MCF 10A (cell line): ENCODE data around the gene CPED1. TPM values are rescaled to one million over a fixed set of nuclear protein-coding genes. Genes with fewer than 3 reads are reported as not detected.
"Not testable (repeated sequence)": the region's sequence is repeated elsewhere in the genome, so short reads cannot be mapped to it uniquely, and the experiment has no call there.

ENCODE experiments used
- BruUV-seq: library from RNA; stranded (reverse); fragments of 400-500 nt; replicated peaks from 2 replicates; lab custom pipeline; 2021; lab: Mats Ljungman, UMichigan
- CTCF ChIA-PET: fragments of 300-600 bp; sonication (Branson Sonifier 250); formaldehyde crosslinking; extraction: SDS; loops from one replicate; lab custom pipeline; 2021; ENCODE audit warnings: antibody characterized with exemption, inconsistent platforms; lab: Yijun Ruan, JAX
- POLR2A ChIA-PET: fragments of 300-600, 350-650 bp; sonication (Branson Sonifier 250); formaldehyde crosslinking; extraction: SDS; loops from one replicate; lab custom pipeline; 2020; ENCODE audit warnings: antibody characterized with exemption, inconsistent platforms; lab: Yijun Ruan, JAX
- DNase-seq: peaks from one replicate; pipeline ENCODE4 v3.0.0-alpha.2; 2018; ENCODE audit not compliant: unreplicated experiment
- H3K27ac Mint-ChIP-seq: one replicate; pipeline ENCODE4 v1.8.0; 2022; ENCODE audit warnings: mild to moderate bottlenecking, low read depth, mixed read lengths; ENCODE audit not compliant: unreplicated experiment
- H3K27me3 Mint-ChIP-seq: one replicate; pipeline ENCODE4 v1.8.0; 2022; ENCODE audit warnings: mixed read lengths; ENCODE audit not compliant: insufficient read depth, unreplicated experiment
- H3K36me3 Mint-ChIP-seq: one replicate; pipeline ENCODE4 v1.8.0; 2022; ENCODE audit warnings: mild to moderate bottlenecking, moderate library complexity, mixed read lengths; ENCODE audit not compliant: insufficient read depth, unreplicated experiment
- H3K4me1 Mint-ChIP-seq: one replicate; pipeline ENCODE4 v1.8.0; 2022; ENCODE audit warnings: mixed read lengths; ENCODE audit not compliant: insufficient read depth, unreplicated experiment
- H3K4me3 Mint-ChIP-seq: one replicate; pipeline ENCODE4 v1.8.0; 2022; ENCODE audit warnings: mild to moderate bottlenecking, moderate library complexity, mixed read lengths; ENCODE audit not compliant: unreplicated experiment
- H3K9me3 Mint-ChIP-seq: one replicate; pipeline ENCODE4 v1.8.0; 2022; ENCODE audit warnings: mixed read lengths; ENCODE audit not compliant: unreplicated experiment
- intact Hi-C: fragments of 100-400 bp; cut with micrococcal nuclease; formaldehyde crosslinking; loops from 2 replicates; pipeline ENCODE4 v1.14.1; 2022
- total RNA-seq: library from RNA; stranded (reverse); gene quantifications from 2 replicates; pipeline ENCODE4 v1.2.3, GENCODE V29; 2022
- TF ChIP-seq, protein P1 (sequence below): fragments of 200-600 bp; IDR thresholded peaks from one replicate; pipeline ENCODE4 v1.8.0; 2022; ENCODE audit warnings: antibody characterized with exemption, mild to moderate bottlenecking; ENCODE audit not compliant: unreplicated experiment

Gene CPED1
- total RNA-seq, 1 experiment from 2014 or later = not detected

DNA sequence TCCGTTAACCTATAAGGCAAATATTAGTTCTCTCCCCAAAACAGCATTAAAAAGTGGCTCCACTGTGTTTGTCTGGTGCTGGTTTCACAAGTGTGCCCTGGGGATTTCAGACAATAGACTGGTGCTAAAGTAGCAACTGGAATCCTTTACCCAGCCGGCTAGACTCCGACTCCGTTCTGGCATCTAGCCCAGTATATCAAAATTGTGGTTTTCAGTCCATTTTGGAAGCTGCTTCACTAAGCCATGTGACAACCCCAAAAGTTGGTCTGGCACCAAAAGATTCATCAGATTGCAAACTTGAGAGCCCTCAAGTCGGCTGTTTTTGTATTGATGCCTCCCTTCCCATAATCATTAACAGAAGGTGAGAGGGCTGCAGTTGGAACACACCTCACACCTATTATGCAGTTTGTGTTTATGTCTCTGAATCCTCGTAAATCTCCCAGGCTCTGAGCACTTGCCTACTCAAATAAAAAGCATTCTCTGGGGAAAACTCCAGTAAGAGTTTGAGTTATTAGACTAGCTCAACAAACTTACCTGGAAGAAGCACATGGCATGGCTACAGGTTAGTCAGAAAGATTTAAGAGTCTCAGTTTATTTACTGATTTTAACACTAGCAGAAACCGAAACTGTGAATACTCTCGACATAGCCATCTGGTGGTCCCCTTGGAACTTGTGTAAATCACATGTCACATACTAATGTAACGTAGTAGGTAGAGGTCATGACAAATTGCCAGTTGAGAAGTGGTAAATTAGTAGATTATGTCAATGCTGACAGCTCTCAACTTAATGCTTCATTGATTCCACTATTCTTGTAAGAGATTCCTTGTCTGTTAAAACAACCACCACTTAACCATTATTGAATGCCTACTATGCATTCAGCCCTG lies 325.5 kb downstream of the CPED1 start:
- ChIA-PET POLR2A (interaction anchor here (0.6 kb wide), 1 partner anchor 133 kb away, joined by 3 read pairs; no protein-coding TSS in a partner anchor), CTCF (no interaction called here)
- Mint-ChIP-seq H3K27ac (no peak overlapping the region), H3K4me3 (no peak overlapping the region), H3K27me3 (peaks cover 22% of the 10 kb centered on the region), H3K9me3 (peaks cover 8% of the 10 kb centered on the region), H3K4me1 (peaks cover 19% of the 10 kb centered on the region), H3K36me3 (no peaks in the 10 kb centered on the region)
- DNase-seq = peak; percentile 65
- TF ChIP-seq, protein P1, sequence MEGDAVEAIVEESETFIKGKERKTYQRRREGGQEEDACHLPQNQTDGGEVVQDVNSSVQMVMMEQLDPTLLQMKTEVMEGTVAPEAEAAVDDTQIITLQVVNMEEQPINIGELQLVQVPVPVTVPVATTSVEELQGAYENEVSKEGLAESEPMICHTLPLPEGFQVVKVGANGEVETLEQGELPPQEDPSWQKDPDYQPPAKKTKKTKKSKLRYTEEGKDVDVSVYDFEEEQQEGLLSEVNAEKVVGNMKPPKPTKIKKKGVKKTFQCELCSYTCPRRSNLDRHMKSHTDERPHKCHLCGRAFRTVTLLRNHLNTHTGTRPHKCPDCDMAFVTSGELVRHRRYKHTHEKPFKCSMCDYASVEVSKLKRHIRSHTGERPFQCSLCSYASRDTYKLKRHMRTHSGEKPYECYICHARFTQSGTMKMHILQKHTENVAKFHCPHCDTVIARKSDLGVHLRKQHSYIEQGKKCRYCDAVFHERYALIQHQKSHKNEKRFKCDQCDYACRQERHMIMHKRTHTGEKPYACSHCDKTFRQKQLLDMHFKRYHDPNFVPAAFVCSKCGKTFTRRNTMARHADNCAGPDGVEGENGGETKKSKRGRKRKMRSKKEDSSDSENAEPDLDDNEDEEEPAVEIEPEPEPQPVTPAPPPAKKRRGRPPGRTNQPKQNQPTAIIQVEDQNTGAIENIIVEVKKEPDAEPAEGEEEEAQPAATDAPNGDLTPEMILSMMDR = no peak
- intact Hi-C loops = no loop called here
- BruUV-seq = no TSS peak

DNA sequence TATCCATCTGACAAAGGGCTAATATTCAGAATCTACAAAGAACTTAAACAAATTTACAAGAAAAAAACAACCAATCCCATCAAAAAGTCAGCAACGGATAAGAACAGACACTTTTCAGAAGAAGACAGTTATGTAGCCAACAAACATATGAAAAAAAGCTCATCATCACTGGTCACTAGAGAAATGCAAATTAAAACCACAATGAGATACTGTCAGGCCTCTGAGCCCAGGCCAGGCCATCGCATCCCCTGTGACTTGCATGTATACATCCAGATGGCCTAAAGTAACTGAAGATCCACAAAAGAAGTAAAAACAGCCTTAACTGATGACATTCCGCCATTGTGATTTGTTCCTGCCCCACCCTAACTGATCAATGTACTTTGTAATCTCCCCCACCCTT lies 326.7 kb downstream of the CPED1 start:
- POLR2A ChIA-PET, H3K27ac Mint-ChIP-seq, H3K9me3 Mint-ChIP-seq, H3K36me3 Mint-ChIP-seq, H3K4me3 Mint-ChIP-seq, intact Hi-C loops, BruUV-seq, CTCF ChIA-PET, DNase-seq: not testable (repeated sequence)
- Mint-ChIP-seq H3K27me3 (peaks cover 11% of the 10 kb centered on the region), H3K4me1 (peaks cover 25% of the 10 kb centered on the region)

DNA sequence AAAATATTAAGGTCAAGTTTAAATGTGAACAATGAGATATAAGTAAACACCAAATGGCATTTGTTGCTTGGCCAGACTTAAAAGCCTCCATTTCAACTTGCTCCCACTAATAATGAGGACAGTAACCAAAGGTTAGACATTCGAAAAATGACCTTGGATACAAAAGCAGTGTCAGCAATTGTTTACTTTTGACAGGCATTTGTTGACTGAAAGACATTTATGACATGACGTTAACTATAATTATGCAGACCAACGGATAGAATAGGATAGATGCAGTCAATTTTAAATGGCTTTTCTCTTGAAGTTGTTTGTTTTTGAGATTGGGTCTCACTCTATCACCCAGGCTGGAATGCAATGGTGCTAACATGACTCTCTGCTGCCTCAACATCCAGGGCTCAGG lies 333.9 kb downstream of the CPED1 start:
- CTCF ChIA-PET = interaction anchor here (0.6 kb wide), 1 partner anchor 225 kb away, joined by 3 read pairs; no protein-coding TSS in a partner anchor
- H3K4me1 Mint-ChIP-seq = peaks cover 10% of the 10 kb centered on the region
- no peaks in the 10 kb centered on the region for H3K9me3 Mint-ChIP-seq
- no peak overlapping the region for H3K27ac Mint-ChIP-seq
- no peak overlapping the region for H3K4me3 Mint-ChIP-seq
- POLR2A ChIA-PET = no interaction called here
- H3K36me3 Mint-ChIP-seq = no peaks in the 10 kb centered on the region
- no TSS peak for BruUV-seq
- TF ChIP-seq, protein P1 = no peak
- no peaks in the 10 kb centered on the region for H3K27me3 Mint-ChIP-seq
- DNase-seq = no peak
- intact Hi-C loops = no loop called here

- Mint-ChIP-seq H3K27ac (no peak overlapping the region), H3K4me3 (no peak overlapping the region), H3K4me1 (peaks cover 9% of the 10 kb centered on the region), H3K9me3 (no peaks in the 10 kb centered on the region), H3K36me3 (no peaks in the 10 kb centered on the region), H3K27me3 (peaks cover 10% of the 10 kb centered on the region)
- ChIA-PET POLR2A (interaction anchor here (1.1 kb wide), 1 partner anchor 11 kb away, joined by 4 read pairs; no protein-coding TSS in a partner anchor), CTCF (interaction anchor here (0.7 to 0.8 kb wide), 3 partner anchors 282 to 708 kb away, joined by 3 to 4 read pairs (median 4); no protein-coding TSS in a partner anchor)
- intact Hi-C loops = no loop called here
- TF ChIP-seq, protein P1 = no peak
- DNase-seq = no peak
- no TSS peak for BruUV-seq
Measured at GRCh38 chr7:121323515-121324302, 335.2 kb downstream of the CPED1 start.
